Transverse colon (tissue), 4 donors: ENCODE data around the gene RPLP2. TPM values are rescaled to one million over a fixed set of nuclear protein-coding genes. Genes with fewer than 3 reads are reported as not detected.

Source experiments
- DNase-seq: peaks from one replicate; pipeline ENCODE4 v3.0.0-alpha.2; 2019
- H3K27ac ChIP-seq, 4 donors: fragments of 200-600 bp; sonication (generic); 2 replicates each; pipeline ENCODE4 v1.5.1; 2016 to 2018; ENCODE audit warnings: inconsistent platforms in 4 of 4
- H3K27me3 ChIP-seq: fragments of 200-600 bp; sonication (generic); 2 replicates; pipeline ENCODE4 v1.5.1; 2017; ENCODE audit warnings: inconsistent platforms
- H3K36me3 ChIP-seq, 4 donors: fragments of 200-600 bp; sonication (generic); 2 replicates each; pipeline ENCODE4 v1.5.1; 2017 to 2019; ENCODE audit warnings: inconsistent platforms in 4 of 4
- H3K4me1 ChIP-seq, 4 donors: fragments of 200-600 bp; sonication (generic); 2 replicates each; pipeline ENCODE4 v1.5.1; 2017 to 2020; ENCODE audit warnings: inconsistent platforms in 4 of 4
- H3K4me3 ChIP-seq, 4 donors: fragments of 200-600 bp; sonication (generic); 1 replicate in 1 of 4; 2 replicates in 3 of 4; pipeline versions ENCODE4 v1.5.1 to v1.6.1; 2017 to 2019; ENCODE audit warnings: inconsistent platforms in 4 of 4
- H3K9me3 ChIP-seq, 2 donors: fragments of 200-600 bp; sonication (generic); 2 replicates each; pipeline ENCODE4 v1.5.1; 2017 to 2019; ENCODE audit warnings: inconsistent platforms in 2 of 2
- EP300 ChIP-seq: sonication (generic); formaldehyde crosslinking; IDR thresholded peaks from one replicate; pipeline ENCODE4 v1.6.1; 2017; ENCODE audit warnings: antibody characterized with exemption, low read depth
- POLR2A ChIP-seq: fragments of 450-650 bp; IDR thresholded peaks from one replicate; pipeline ENCODE4 v1.6.1; 2016; ENCODE audit warnings: antibody characterized with exemption, mild to moderate bottlenecking, moderate library complexity
- POLR2AphosphoS5 ChIP-seq, 3 donors: sonication (generic); formaldehyde crosslinking; IDR thresholded peaks; one replicate each; pipeline ENCODE4 v1.6.1; 2016; ENCODE audit warnings: antibody characterized with exemption in 3 of 3
- WGBS, 2 donors: methylation state at CpG; one replicate each; pipeline ENCODE4 v1.1.5; 2018; ENCODE audit warnings: low coverage in 1 of 2; 5-methylcytosine and 5-hydroxymethylcytosine counted together
- in situ Hi-C, 4 donors: fragments of 200-750 bp; cut with MboI; loops; one replicate each; pipeline versions ENCODE4 v1.15.0 to v1.15.1; 2017; ENCODE audit warnings: low sequenced_read_pairs in 3 of 4, low pct_ligation_motif_present in 1 of 4, low pct_unique_long_range_greater_than_20kb in 1 of 4
- intact Hi-C: fragments of 100-400 bp; cut with DNase I; formaldehyde crosslinking; loops from one replicate; pipeline ENCODE4 v1.15.1; 2023; ENCODE audit warnings: low total_unique reads
- small RNA-seq, 4 donors: library from RNA; depleted of rRNA; stranded (forward); fragments of <200 nt; gene quantifications; one replicate each; pipeline ENCODE3, GENCODE V24; 2016
- total RNA-seq, 4 donors: library from RNA; depleted of rRNA; stranded (reverse); fragments of >200 nt; gene quantifications; one replicate each; pipeline ENCODE4 v1.1.0, GENCODE V29; 2016
- TF ChIP-seq, protein P1 (sequence below), 5 experiments: fragments of 200-600 bp in 3 of 5; fragments of 450-650 bp in 2 of 5; sonication (generic) in 3 of 5; IDR thresholded peaks; 1 replicate in 2 of 5; 2 replicates in 3 of 5; pipeline ENCODE4 v1.5.1; 2016 to 2017; ENCODE audit warnings: antibody characterized with exemption in 5 of 5, inconsistent platforms in 3 of 5, mild to moderate bottlenecking in 2 of 5, moderate library complexity in 1 of 5

Gene RPLP2
- total RNA-seq, 4 donors from 2014 or later = 273 to 670 (median 466) TPM

DNA sequence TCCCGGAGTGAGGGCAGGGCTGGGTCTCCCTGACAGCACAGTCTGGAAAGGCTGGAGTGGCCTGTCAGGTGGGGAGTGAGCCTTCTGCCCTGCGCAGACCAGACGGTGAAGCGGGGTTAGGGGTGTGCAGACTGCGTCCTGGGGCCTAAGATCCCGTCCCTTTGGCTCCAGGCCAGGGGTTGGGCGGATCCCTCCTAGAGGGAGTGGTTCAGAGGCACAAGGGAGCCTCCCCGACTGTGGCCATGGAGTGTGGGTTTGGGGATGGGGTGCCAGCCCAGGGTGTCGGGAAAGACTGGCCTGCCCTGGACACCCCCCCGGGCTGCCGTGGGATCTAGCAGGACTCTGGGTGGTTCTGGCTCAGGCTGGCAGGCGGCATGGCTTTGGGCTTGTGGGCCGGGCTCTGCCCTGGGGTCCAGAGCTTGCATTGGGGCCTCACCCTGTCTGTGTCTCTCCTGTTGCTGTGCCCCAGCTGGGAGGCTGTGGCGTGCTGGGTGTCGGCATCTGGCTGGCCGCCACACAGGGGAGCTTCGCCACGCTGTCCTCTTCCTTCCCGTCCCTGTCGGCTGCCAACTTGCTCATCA lies 52.4 kb downstream of the RPLP2 start:
- TF ChIP-seq EP300 (no peak), POLR2AphosphoS5 (IDR thresholded peaks at IDR 0.05) (no peak), POLR2A (no peak)
- TF ChIP-seq, protein P1, sequence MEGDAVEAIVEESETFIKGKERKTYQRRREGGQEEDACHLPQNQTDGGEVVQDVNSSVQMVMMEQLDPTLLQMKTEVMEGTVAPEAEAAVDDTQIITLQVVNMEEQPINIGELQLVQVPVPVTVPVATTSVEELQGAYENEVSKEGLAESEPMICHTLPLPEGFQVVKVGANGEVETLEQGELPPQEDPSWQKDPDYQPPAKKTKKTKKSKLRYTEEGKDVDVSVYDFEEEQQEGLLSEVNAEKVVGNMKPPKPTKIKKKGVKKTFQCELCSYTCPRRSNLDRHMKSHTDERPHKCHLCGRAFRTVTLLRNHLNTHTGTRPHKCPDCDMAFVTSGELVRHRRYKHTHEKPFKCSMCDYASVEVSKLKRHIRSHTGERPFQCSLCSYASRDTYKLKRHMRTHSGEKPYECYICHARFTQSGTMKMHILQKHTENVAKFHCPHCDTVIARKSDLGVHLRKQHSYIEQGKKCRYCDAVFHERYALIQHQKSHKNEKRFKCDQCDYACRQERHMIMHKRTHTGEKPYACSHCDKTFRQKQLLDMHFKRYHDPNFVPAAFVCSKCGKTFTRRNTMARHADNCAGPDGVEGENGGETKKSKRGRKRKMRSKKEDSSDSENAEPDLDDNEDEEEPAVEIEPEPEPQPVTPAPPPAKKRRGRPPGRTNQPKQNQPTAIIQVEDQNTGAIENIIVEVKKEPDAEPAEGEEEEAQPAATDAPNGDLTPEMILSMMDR (IDR thresholded peaks at IDR 0.05) = no peak
- in situ Hi-C loops = loop anchor here in 2 of 4 donors (25.0 kb wide), 1 partner anchor 175 kb away; the partner anchor contains the start of gene MUC6 (in 2 of the 2)
- Histone ChIP-seq H3K27me3 (peaks cover 37% of the 10 kb centered on the region), H3K27ac (no peak overlapping the region), H3K4me1 (peaks cover 11 to 22% (median 14%) of the 10 kb centered on the region in 4 donors), H3K4me3 (no peak overlapping the region), H3K9me3 (no peaks in the 10 kb centered on the region), H3K36me3 (no peaks in the 10 kb centered on the region)
- peak; percentile 55 for DNase-seq
- WGBS, 2 donors = 34% methylated on average over 11 of the region's 20 CpGs; no CpG with 5 or more reads in 1 of the 2 donors
- intact Hi-C loops = no loop called here

Small RNA genes lying within 50 kb of the gene (small RNA-seq; reads per million reads assigned to genes)
- 0 reads per million in 4 donors for gene SNORA52

Other genes starting within 250 kb of the RPLP2 start
- gene LMNTD2, start 249.2 kb upstream of the RPLP2 start, total RNA-seq = 10 to 100 TPM; 14.8 to 89.0 (median 16.6) TPM
- gene RASSF7, start 249.0 kb upstream of the RPLP2 start, total RNA-seq = 100 to 1,000 TPM; 131 to 247 (median 213) TPM
- 10 to 100 TPM; 28.4 to 60.6 (median 43.2) TPM for gene PHRF1, start 233.5 kb upstream of the RPLP2 start, total RNA-seq
- gene IRF7, start 194.0 kb upstream of the RPLP2 start, total RNA-seq = 100 to 1,000 TPM in 1 of 4 donors, 10 to 100 TPM in 3; 40.4 to 122 (median 49.9) TPM
- gene CDHR5, start 185.0 kb upstream of the RPLP2 start, total RNA-seq = 1,000 to 10,000 TPM in 1 of 4 donors, 100 to 1,000 TPM in 3; 256 to 1,063 (median 597) TPM
- not detected for gene SCT, start 182.8 kb upstream of the RPLP2 start, total RNA-seq
- not detected for gene DRD4, start 172.7 kb upstream of the RPLP2 start, total RNA-seq
- 10 to 100 TPM; 24.4 to 84.5 (median 34.0) TPM for gene DEAF1, start 114.7 kb upstream of the RPLP2 start, total RNA-seq
- gene TMEM80, start 114.2 kb upstream of the RPLP2 start, total RNA-seq = 100 to 1,000 TPM in 1 of 4 donors, 10 to 100 TPM in 3; 19.3 to 121 (median 41.8) TPM
- 1,000 to 10,000 TPM in 1 of 4 donors, 100 to 1,000 TPM in 3; 257 to 1,130 (median 322) TPM for gene EPS8L2, start 103.7 kb upstream of the RPLP2 start, total RNA-seq
- 100 to 1,000 TPM; 124 to 164 (median 141) TPM for gene TALDO1, start 62.5 kb upstream of the RPLP2 start, total RNA-seq
- 100 to 1,000 TPM in 1 of 4 donors, 10 to 100 TPM in 3; 28.0 to 239 (median 38.4) TPM for gene GATD1, start 32.5 kb upstream of the RPLP2 start, total RNA-seq
- 1 to 10 TPM in 1 of 4 donors, under 1 TPM in 1, not detected in 2; 0.79 to 1.2 TPM for gene CEND1, start 19.9 kb upstream of the RPLP2 start, total RNA-seq
- 10 to 100 TPM in 2 of 4 donors, 1 to 10 TPM in 2; 6.0 to 28.3 (median 9.7) TPM for gene SLC25A22, start 11.7 kb upstream of the RPLP2 start, total RNA-seq
- 100 to 1,000 TPM in 2 of 4 donors, 10 to 100 TPM in 2; 26.0 to 185 (median 70.5) TPM for gene PIDD1, start 4.7 kb upstream of the RPLP2 start, total RNA-seq
- 100 to 1,000 TPM in 3 of 4 donors, 10 to 100 TPM in 1; 61.7 to 821 (median 134) TPM for gene PNPLA2, start 8.9 kb downstream of the RPLP2 start, total RNA-seq
- 100 to 1,000 TPM in 3 of 4 donors, 10 to 100 TPM in 1; 82.7 to 373 (median 210) TPM for gene CRACR2B, start 18.0 kb downstream of the RPLP2 start, total RNA-seq
- gene CD151, start 23.0 kb downstream of the RPLP2 start, total RNA-seq = 100 to 1,000 TPM; 252 to 650 (median 429) TPM
- 10 to 100 TPM in 3 of 4 donors, 1 to 10 TPM in 1; 9.7 to 66.6 (median 32.7) TPM for gene POLR2L, start 32.6 kb downstream of the RPLP2 start, total RNA-seq
- 10 to 100 TPM; 25.1 to 75.0 (median 32.4) TPM for gene TSPAN4, start 32.9 kb downstream of the RPLP2 start, total RNA-seq
- gene CHID1, start 100.8 kb downstream of the RPLP2 start, total RNA-seq = 10 to 100 TPM; 15.3 to 58.2 (median 41.4) TPM
- gene AP2A2, start 115.9 kb downstream of the RPLP2 start, total RNA-seq = 100 to 1,000 TPM in 2 of 4 donors, 10 to 100 TPM in 2; 70.5 to 130 (median 102) TPM
- not detected for gene MUC6, start 226.8 kb downstream of the RPLP2 start, total RNA-seq